ENCODE measurements around the gene RNGTT.

RNGTT gene

DNA sequence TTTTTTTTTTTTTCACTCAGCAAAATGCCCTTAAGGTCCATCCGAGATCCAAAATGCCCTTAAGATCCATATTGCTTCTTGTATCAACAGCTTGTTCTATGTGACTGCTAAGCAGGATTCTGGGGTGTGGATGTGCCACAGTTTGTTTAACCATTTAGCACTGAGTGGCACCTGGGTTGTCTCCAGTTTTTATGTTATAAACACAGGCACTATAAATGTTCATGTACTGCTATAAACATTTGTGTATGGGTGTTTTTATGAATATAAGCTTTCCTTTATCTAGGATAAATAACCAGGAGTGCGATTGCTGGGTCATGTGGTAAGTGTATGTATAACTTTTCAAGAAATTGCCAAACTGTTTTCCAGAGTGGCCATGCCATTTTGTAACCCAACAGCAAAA lies 386.0 kb downstream of the RNGTT start:
- DNase-seq = no peak

DNA sequence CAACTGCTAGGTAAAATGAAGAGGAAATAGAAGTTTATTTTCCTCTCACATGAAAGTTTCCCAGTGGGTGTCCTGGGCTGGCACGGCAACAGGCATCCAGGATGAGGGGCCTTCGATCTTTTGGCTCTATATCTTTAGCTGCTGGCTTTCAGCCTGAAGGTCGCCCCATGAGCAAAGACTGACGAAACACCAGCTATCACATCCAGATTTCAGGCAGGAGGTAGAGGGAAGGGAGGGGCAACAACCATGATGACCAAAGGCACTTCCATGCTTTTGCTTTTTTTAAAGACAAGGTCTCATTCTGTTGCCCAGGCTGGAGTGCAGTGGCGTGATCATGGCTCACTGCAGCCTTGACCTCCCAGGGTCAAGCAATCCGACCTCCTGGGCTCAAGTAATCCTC lies 387.9 kb downstream of the RNGTT start:
- no peak for DNase-seq

DNA sequence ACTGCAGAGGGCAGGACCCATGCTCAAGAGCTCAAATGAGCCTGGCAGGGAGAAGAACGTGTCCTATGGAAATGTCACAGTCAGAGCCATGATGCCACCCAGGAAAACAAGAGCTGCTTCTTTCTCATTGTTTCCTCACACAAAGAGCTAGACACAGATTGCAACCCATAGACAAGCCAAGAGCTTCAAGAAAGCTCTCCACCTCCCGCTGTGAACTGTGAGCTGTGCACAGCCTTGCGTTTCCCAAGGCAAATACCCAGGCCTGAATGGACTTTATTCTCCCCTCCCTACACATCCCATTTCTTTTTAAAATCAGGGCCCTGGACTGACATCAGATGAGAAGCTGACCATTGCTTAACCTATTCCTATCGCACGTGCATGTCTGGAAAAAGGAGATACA lies 388.8 kb downstream of the RNGTT start:
- no peak for DNase-seq

DNA sequence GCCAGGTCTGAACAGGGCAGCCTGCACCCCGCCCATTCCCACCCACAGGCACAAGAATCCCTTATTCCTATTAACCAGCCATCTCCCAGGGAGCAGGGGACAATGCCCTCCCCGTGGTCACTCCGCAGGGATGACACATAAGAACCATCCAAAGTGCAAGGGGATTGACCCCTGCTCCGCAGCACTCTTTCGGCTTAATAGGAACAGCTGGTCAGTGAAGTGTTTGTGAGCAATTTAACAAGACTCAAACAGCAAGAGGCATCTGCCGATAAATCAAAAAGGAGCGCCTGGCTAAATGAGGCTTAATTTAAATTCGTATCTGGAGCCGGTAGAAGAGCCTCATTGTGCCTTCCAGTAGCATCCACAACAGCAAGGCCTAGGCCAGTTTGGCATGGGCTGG lies 389.4 kb downstream of the RNGTT start:
- DNase-seq = no peak

DNA sequence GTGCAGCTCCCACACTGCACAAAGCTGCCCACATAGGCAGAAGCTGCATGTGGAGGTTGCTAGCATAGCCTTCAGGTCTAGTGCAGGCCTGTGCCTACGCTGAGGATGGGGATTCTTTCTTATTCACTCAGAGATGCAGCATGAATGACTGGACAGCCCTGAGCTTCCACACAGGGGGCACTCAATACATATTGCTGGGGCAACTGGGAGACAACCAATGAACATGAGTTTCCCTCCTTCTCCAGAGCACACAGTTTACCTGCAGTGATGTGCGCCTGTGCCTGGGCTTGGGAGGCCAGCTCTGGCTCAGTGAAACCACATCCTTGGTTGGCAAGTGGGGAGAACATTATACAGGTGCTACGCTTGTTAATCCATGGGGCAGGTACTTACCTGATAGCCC lies 389.9 kb downstream of the RNGTT start:
- no peak for DNase-seq

DNA sequence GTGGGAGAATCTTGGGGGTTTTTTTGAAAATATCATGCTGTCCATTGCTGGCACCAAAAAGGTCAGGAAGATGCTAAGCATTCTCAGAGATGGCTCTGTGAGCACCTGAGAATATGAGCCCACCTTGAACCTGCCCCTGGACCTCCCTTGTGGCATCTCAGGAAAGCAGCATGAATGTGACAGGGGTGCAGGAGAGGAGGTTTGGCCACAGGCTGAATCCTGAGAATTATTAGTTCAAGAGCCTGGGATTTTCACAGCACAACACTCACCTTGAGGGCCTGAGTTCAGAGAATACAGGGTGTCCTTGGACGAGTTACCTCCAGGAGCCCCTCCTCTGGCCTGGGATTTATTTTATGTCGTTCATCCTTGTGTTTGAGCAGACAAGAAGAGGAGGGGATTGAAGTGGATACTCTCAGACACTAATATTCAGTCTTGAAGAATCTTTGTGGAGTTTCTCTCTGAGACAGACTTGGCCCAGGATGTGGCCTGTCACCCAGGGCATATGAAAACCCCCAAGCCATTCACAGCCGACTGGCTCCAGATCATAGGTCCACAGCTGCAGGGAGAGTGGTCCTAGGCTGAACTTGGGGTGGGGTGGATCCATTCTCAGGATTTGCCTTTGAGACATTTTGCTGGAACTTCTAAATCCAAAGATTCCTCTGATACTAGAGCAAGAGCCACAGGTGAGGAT lies 390.8 kb downstream of the RNGTT start:
- no peak for DNase-seq

DNA sequence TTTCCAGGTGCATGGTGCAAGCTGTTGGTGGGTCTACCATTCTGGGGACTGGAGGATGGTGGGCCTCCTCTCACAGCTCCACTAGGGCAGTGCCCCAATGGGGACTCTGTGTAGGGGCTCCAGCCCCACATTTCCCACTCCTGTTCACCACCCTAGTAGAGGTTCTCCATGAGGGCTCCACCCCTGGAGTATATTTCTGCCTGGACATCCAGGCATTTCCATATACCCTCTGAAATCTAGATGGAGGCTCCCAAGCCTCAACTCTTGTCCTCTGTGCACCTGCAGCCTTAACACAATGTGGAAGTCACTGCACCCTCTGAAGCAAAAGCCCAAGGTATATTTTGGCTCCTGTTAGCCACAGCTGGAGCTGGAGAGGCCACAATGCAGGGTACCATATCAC lies 393.5 kb downstream of the RNGTT start:
- no peak for DNase-seq

DNA sequence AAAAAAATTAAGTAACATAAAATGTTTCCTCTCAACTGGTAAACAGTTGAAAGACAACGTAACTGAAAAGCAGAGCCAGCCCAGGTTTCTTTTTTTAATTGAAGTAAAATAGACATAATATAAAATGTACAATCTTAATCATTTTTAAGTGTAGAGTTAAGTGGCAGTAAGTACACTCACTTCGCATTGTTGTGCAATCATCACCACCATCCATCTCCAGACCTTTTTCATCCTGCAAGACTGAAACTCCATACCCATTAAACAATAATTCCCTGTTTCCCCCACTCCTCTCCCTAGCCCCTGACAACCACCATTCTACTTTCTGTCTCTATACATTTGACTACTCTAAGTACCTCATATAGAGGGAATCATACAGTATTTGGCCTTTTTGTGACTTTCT lies 395.7 kb downstream of the RNGTT start:
- DNase-seq = no peak

DNA sequence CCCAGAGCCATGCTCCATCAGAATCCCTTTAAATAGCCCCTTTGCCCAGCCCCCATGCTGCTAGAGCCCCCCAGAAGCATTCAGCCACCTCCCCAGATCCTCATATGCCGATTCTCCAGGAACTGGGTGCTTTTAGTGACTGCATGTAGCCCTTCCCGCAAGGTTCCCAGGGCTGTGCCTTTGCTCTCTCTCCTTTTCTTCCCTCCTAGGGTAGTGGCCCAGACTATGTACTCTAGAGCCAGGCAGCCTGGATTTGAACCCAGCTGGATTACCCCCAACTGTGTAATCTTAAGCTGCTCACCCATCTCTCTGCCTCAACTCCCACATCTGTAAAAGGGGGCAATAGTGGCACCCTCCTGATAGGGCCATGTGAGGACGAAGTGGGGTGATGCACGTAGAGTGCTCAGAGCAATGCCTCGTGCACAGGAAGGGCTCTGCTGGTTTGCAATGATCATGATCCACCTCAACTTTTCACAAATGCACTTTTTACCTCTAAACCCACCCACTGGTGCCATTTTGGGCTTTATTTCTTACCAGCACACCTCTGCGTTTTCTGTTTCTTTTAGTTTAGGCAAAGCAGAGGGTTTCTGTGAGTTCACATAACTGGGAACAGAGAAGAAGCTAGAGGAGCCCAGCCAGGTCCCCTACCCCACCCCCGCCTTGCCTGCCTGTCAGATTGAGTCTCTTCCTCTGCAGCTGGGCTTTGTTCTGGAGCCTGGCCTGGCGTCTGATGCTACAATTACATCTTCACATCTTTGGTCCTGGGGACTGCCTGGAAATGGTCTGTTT lies 396.5 kb downstream of the RNGTT start:
- no peak for DNase-seq

DNA sequence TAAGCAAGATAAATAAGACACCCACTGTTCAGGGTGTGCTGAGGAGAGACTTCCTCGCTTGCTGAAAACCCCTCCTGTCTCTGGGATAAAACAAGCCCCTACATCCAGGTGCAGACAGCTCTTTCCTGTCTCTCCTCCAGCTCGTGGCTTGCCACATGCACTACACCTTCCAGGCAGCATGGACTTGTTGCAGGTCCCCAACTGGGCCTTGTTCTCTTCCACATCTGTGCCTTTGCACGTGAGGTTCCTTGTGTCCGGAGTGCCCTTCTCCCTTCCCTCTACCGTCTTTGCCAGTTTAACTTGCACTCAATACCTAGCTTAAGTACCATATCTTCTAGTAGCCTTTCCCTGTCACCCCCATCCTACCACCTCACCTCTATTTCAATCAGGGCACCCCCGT lies 397.6 kb downstream of the RNGTT start:
- DNase-seq = no peak

DNA sequence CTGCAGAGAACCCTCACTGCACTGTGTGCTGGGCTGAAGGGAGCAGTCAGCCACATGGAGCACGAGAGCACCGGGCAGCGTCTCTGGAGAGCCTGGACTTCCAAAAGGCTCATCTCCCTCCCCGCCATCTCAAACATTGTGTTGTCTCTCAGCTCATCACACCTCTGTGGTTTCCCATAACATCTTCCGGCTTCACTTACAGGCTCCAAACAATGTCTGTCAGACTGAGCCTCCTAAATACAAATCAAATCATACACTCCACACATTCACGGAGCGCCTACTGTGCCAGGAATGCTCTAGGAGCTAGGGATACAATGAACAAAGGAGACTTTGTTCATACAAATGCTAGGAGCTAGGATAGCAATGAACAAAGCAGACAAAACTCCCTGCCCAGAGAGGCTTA lies 398.0 kb downstream of the RNGTT start:
- DNase-seq = no peak

DNA sequence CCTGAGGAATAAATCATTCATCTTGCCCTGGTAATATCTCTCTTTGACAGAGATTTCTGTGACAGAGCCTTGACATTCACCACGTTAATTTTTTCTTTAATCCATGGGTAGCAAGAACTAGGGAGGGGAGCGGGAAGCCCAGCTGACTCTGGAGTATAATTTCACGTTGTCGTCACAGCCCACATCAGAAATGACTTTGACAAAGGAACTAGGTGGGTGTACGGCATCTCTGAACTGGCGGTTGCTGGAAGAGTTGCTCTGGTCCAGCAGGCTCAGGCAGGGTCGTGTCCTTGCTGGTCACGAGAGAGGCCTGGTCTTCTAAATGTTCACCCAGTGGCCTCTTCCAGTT lies 400.2 kb downstream of the RNGTT start:
- no peak for DNase-seq

DNA sequence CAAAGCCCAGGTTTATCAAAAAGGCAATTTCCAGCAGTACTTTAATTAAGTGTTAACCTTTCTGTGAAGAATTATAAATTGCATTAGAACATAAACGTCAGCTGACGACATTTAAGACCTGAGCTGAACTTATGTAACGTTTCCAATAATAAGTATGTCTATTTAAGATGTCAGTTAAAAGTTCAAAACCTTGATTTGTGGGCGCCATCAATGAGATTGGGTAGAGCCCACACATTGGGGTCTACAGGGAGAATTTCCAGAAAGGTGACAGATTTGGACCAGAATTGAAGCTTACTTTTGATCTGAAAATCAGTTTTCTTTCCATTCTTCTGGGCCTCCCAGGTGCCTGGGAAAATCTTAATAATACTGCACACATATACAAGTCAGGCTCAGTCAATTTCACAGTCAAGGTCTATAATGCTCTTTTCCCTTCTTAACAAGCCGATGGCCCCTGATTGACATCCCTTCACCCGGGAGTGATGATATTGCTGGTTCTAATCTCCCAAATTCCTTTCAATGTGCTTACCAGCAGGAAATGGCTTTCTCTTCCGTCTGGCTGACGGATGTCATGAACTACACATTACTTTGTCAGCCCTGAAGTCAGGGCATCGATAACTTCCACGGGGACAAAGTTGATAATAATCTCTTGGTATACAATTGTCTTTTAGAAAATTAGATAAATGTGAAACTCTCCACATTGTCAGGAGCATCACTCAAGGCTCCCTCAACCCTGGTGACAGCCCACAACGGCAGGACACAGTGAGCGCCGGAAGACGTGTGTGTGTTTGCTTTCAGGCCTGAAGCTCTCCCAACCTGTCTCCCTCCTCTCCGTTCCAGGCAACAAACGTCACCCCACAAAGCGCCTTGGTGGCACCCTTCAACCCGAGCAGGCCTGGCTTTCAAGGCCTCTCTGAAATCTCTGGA lies 400.8 kb downstream of the RNGTT start:
- no peak for DNase-seq

DNA sequence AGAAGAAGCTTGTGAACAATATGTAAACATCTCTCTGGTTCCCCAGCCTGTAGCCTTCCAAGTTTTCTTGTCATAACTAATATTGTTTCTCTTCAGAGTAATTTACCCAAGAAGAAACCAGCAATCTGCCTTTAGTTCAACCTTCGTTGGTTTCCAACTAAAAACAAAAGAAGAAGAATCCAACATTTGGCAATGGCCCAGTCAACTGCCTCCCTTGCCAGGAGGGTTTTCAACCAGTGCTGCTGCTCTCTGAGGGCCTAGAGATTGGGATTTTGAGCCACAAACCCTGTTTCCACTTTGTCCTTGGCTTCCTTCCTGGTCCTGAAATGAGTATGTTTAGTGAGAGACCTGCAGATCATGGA lies 401.5 kb downstream of the RNGTT start:
- peak; percentile 26 for DNase-seq

DNA sequence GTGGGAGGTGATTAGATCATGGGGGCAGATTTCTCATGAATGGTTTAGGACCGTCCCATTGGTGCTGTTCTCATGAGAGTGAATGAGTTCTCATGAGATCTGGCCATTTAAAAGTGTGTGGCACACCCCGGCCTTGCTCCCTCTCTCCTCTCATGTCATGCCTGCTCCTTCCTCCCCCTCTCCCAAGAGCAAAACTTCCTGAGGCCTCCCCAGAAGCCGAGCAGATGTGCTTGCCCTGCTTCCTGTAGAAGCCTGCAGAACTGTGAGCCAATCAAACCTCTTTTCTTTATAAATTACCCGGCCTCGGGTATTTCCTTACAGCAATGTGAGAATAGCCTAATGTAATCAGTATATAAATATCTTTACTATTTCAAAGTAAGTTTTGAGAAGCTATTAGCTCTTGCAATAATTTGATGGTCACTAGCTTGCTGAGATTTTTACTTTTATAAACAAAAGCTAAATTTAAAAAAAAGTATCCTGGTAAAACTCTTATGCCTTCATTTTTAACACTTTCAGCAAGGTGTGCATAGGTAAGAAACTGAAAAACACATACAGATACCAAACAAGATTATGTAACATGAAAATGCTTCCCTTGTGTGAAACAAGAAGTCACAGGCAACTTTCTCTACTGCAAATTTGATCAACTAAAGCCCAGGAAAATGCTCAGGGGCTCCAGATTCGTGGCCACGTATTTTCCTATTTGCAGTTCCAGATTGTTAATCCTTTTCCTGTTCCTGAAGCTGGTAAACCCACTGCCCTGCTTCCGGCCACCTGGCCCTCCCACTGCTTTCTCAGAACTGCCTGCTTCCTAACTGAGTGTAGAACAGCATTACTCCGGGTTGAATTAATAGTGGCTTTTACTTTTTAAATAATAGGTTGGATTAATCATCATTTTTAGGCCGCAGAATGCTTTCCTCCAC lies 402.1 kb downstream of the RNGTT start:
- no peak for DNase-seq

Data from midbrain (tissue), 1 donor.